H1 (cell line): ENCODE data around the gene CCDC192. TPM values are rescaled to one million over a fixed set of nuclear protein-coding genes. Genes with fewer than 3 reads are reported as not detected.

Experiments
- CTCF ChIA-PET: fragments of 300-600 bp; sonication (Branson Sonifier 250); formaldehyde crosslinking; loops from one replicate; lab custom pipeline; 2021; ENCODE audit not compliant: partially characterized antibody; lab: Charles Lee
- POLR2A ChIA-PET: fragments of 300-600 bp; sonication (Branson Sonifier 250); formaldehyde crosslinking; loops from one replicate; lab custom pipeline; 2021; ENCODE audit warnings: inconsistent platforms; ENCODE audit not compliant: partially characterized antibody; lab: Charles Lee
- DNase-seq, 2 experiments: peaks; one replicate each; pipeline versions ENCODE4 v3.0.0 to v3.0.0-alpha.2; 2010 to 2022; ENCODE audit warnings: low spot score in 2 of 2, low read depth in 1 of 2, mixed read lengths in 1 of 2
- FAIRE-seq: peaks from 2 replicates; lab custom pipeline; 2011; peaks lifted over from hg19 to GRCh38; lab: Jason Lieb, UNC
- H2AFZ ChIP-seq: 2 replicates; pipeline ENCODE4 v1.8.1; 2012; ENCODE audit warnings: low read length, inconsistent platforms
- H2AK5ac ChIP-seq: 2 replicates; pipeline ENCODE4 v1.6.1; 2013; ENCODE audit warnings: low read depth, low read length
- H2BK120ac ChIP-seq: replicated peaks from 2 replicates; pipeline ENCODE3; 2013; ENCODE audit warnings: low read depth, low read length, inconsistent platforms
- H2BK12ac ChIP-seq: 2 replicates; pipeline ENCODE4 v1.6.1; 2013; ENCODE audit warnings: low read depth, low read length
- H2BK15ac ChIP-seq: 2 replicates; pipeline ENCODE4 v1.6.1; 2013; ENCODE audit warnings: low read length
- H2BK20ac ChIP-seq: 2 replicates; pipeline ENCODE4 v1.6.1; 2013; ENCODE audit warnings: low read length
- H2BK5ac ChIP-seq: 2 replicates; pipeline ENCODE4 v1.6.1; 2013; ENCODE audit warnings: low read depth, low read length
- H3K14ac ChIP-seq: 2 replicates; pipeline ENCODE4 v1.6.1; 2013; ENCODE audit warnings: inconsistent platforms; ENCODE audit not compliant: insufficient read length
- H3K18ac ChIP-seq: 2 replicates; pipeline ENCODE4 v1.6.1; 2013; ENCODE audit warnings: low read length; ENCODE audit errors: extremely low read depth
- H3K23ac ChIP-seq: 2 replicates; pipeline ENCODE4 v1.6.1; 2013; ENCODE audit warnings: inconsistent platforms; ENCODE audit not compliant: insufficient read length
- H3K23me2 ChIP-seq: 2 replicates; pipeline ENCODE4 v1.6.1; 2013; ENCODE audit warnings: low read depth, low read length
- H3K27ac ChIP-seq: 2 replicates; pipeline ENCODE4 v1.6.1; 2011; ENCODE audit warnings: low read depth, low read length, inconsistent platforms
- H3K27me3 ChIP-seq, 4 experiments: replicated peaks in 1 of 4; 1 replicate in 1 of 4; 2 replicates in 3 of 4; pipeline versions ENCODE4 v1.6.1 to v1.8.1; 2011 to 2013; ENCODE audit warnings: low read length in 3 of 4, mild to moderate bottlenecking in 3 of 4, inconsistent platforms in 2 of 4, mixed read lengths in 2 of 4, moderate library complexity in 1 of 4; ENCODE audit not compliant: control insufficient read depth in 3 of 4, insufficient read depth in 3 of 4; ENCODE audit errors: extremely low read depth in 1 of 4
- H3K36me3 ChIP-seq, 4 experiments: 2 replicates each; pipeline versions ENCODE4 v1.6.1 to v1.8.1; 2011 to 2013; ENCODE audit warnings: mild to moderate bottlenecking in 4 of 4, low read length in 3 of 4, moderate library complexity in 2 of 4, control low read depth in 1 of 4, inconsistent platforms in 1 of 4; ENCODE audit not compliant: insufficient read depth in 4 of 4, control insufficient read depth in 2 of 4
- H3K4ac ChIP-seq: replicated peaks from 2 replicates; pipeline ENCODE3; 2013; ENCODE audit warnings: low read length, low read depth, mixed read lengths, inconsistent platforms; ENCODE audit not compliant: insufficient read length
- H3K4me1 ChIP-seq, 4 experiments: replicated peaks in 1 of 4; 1 replicate in 1 of 4; 2 replicates in 3 of 4; pipeline versions ENCODE4 v1.6.1 to v1.8.1; 2011 to 2013; ENCODE audit warnings: low read length in 3 of 4, inconsistent platforms in 2 of 4, mixed read lengths in 1 of 4; ENCODE audit not compliant: insufficient read depth in 4 of 4, control insufficient read depth in 3 of 4
- H3K4me2 ChIP-seq, 2 experiments: 2 replicates each; pipeline versions ENCODE4 v1.6.1 to v1.8.1; 2011 to 2013; ENCODE audit warnings: low read depth in 2 of 2, low read length in 2 of 2, control low read depth in 1 of 2, inconsistent platforms in 1 of 2, mild to moderate bottlenecking in 1 of 2; ENCODE audit not compliant: insufficient read depth in 1 of 2
- H3K4me3 ChIP-seq, 4 experiments: fragments of 200-600, 300-600 bp in 1 of 4; sonication (generic), shearing (Covaris generic), sonication (Bioruptor Twin) in 1 of 4; 2 replicates each; pipeline versions ENCODE4 v1.5.1 to v1.8.1; 2011 to 2016; ENCODE audit warnings: low read length in 4 of 4, low read depth in 3 of 4, control low read depth in 2 of 4, inconsistent platforms in 2 of 4, mild to moderate bottlenecking in 2 of 4, mixed read lengths in 1 of 4, moderate library complexity in 1 of 4; ENCODE audit not compliant: insufficient read depth in 2 of 4; ENCODE audit errors: extremely low read depth in 1 of 4
- H3K56ac ChIP-seq: replicated peaks from 2 replicates; pipeline ENCODE3; 2013; ENCODE audit warnings: low read depth, mild to moderate bottlenecking, mixed read lengths, low read length, inconsistent platforms; ENCODE audit not compliant: insufficient read length
- H3K79me1 ChIP-seq: 2 replicates; pipeline ENCODE4 v1.6.1; 2013; ENCODE audit warnings: low read depth, low read length, control low read depth
- H3K79me2 ChIP-seq, 2 experiments: 2 replicates each; pipeline versions ENCODE4 v1.6.1 to v1.8.1; 2012 to 2013; ENCODE audit warnings: low read length in 2 of 2, mild to moderate bottlenecking in 2 of 2, inconsistent platforms in 1 of 2; ENCODE audit not compliant: insufficient read depth in 2 of 2, control insufficient read depth in 1 of 2
- H3K9ac ChIP-seq, 4 experiments: replicated peaks in 1 of 4; 1 replicate in 1 of 4; 2 replicates in 3 of 4; pipeline versions ENCODE4 v1.6.1 to v1.8.1; 2011 to 2013; ENCODE audit warnings: low read depth in 3 of 4, low read length in 3 of 4, control low read depth in 2 of 4, mild to moderate bottlenecking in 2 of 4, moderate library complexity in 2 of 4, inconsistent platforms in 1 of 4; ENCODE audit errors: extremely low read depth in 1 of 4
- H3K9me3 ChIP-seq, 2 experiments: 2 replicates each; pipeline versions ENCODE4 v1.6.1 to v1.8.1; 2012 to 2013; ENCODE audit warnings: mild to moderate bottlenecking in 2 of 2, moderate library complexity in 2 of 2, control low read depth in 1 of 2, inconsistent platforms in 1 of 2, low read depth in 1 of 2, low read length in 1 of 2, mixed read lengths in 1 of 2; ENCODE audit not compliant: insufficient read depth in 2 of 2
- H4K20me1 ChIP-seq, 2 experiments: replicated peaks in 1 of 2; 2 replicates each; pipeline versions ENCODE3 to v1.8.1; 2011 to 2013; ENCODE audit warnings: inconsistent platforms in 2 of 2, low read length in 2 of 2, mild to moderate bottlenecking in 1 of 2; ENCODE audit not compliant: insufficient read depth in 2 of 2, control insufficient read depth in 1 of 2
- H4K5ac ChIP-seq: 2 replicates; pipeline ENCODE4 v1.6.1; 2013; ENCODE audit warnings: low read length, low read depth, mixed read lengths, inconsistent platforms; ENCODE audit not compliant: insufficient read length
- H4K8ac ChIP-seq: 2 replicates; pipeline ENCODE4 v1.8.0; 2013; ENCODE audit warnings: mild to moderate bottlenecking, moderate library complexity, low read length, inconsistent platforms; ENCODE audit not compliant: insufficient read depth; ENCODE audit errors: extremely low read depth
- H4K91ac ChIP-seq: replicated peaks from 2 replicates; pipeline ENCODE3; 2013; ENCODE audit warnings: low read length, mixed read lengths, inconsistent platforms; ENCODE audit not compliant: insufficient read length
- BCL11A ChIP-seq, 2 experiments: IDR thresholded peaks; one replicate each; pipeline ENCODE4 v1.6.1; 2011; ENCODE audit warnings: low read depth in 2 of 2, low read length in 2 of 2, mild to moderate bottlenecking in 2 of 2
- CEBPB ChIP-seq: IDR thresholded peaks from 2 replicates; pipeline ENCODE4 v1.6.1; 2012; ENCODE audit warnings: low read depth, low read length
- EGR1 ChIP-seq: IDR thresholded peaks from 2 replicates; pipeline ENCODE4 v1.6.1; 2011; ENCODE audit warnings: low read depth, low read length, borderline replicate concordance
- NRF1 ChIP-seq: IDR thresholded peaks from 2 replicates; pipeline ENCODE4 v1.6.1; 2011; ENCODE audit warnings: mild to moderate bottlenecking, low read depth, low read length, improper control_type of control experiment
- RNF2 ChIP-seq: fragments of 200-900, 300-1000 bp; sonication (generic); IDR thresholded peaks from 2 replicates; pipeline ENCODE4 v1.7.1; 2016; ENCODE audit warnings: borderline replicate concordance, low read depth, mild to moderate bottlenecking, antibody characterized with exemption, low read length; ENCODE audit not compliant: poor library complexity, severe bottlenecking; ENCODE audit errors: missing control alignments
- RXRA ChIP-seq: IDR thresholded peaks from 2 replicates; pipeline ENCODE4 v1.6.1; 2011; ENCODE audit warnings: low read depth, mild to moderate bottlenecking, low read length, moderate library complexity; ENCODE audit not compliant: insufficient read depth
- SIRT6 ChIP-seq: IDR thresholded peaks from one replicate; pipeline ENCODE4 v1.7.1; 2012; ENCODE audit warnings: low read length, inconsistent platforms
- TAF7 ChIP-seq: optimal IDR thresholded peaks from 2 replicates; pipeline ENCODE3; 2011; ENCODE audit warnings: low read depth, mild to moderate bottlenecking, inconsistent platforms, low read length, moderate library complexity, borderline replicate concordance
- USF2 ChIP-seq: IDR thresholded peaks from 2 replicates; pipeline ENCODE4 v1.6.1; 2011; ENCODE audit warnings: low read length, improper control_type of control experiment
- polyA plus RNA-seq, 7 experiments: library from polyadenylated mRNA; depleted of rRNA in 3 of 7; stranded (reverse) in 5 of 7; unstranded in 2 of 7; fragments of >200 nt in 5 of 7; fragments of 200-250 nt in 2 of 7; gene quantifications; 1 replicate in 5 of 7; 2 replicates in 1 of 7; 4 replicates in 1 of 7; pipeline versions ENCODE4 v1.2.1 to v1.2.3, GENCODE V29; 2011 to 2013; ENCODE audit warnings: missing spikeins in 2 of 7, mixed read lengths in 2 of 7
- total RNA-seq: library from RNA; stranded (reverse); fragmentation: NEBNext Ultra II Directional; extraction: Animal tissue kit (Norgen Biotek cat#: 25700); gene quantifications from 2 replicates; pipeline ENCODE4 v1.2.1, GENCODE V29; 2021

CCDC192 gene
- total and polyA plus RNA-seq, 2 of the 8 experiments (the other 6 are each of a cell fraction or from before 2014, with no cell fraction given) = 0.61 TPM; not detected in 1

- Histone ChIP-seq H3K23ac (no peak overlapping the region), H3K4me3 (no peak overlapping the region), H3K79me2 (no peaks in the 10 kb centered on the region), H3K56ac (no peak overlapping the region), H3K18ac (no peak overlapping the region), H3K4ac (no peak overlapping the region), H2AFZ (no peak overlapping the region), H3K4me1 (no peaks in the 10 kb centered on the region), H4K5ac (no peak overlapping the region), H3K79me1 (no peaks in the 10 kb centered on the region), H2BK12ac (no peak overlapping the region), H3K27ac (peak overlapping the region; percentile 27; the same call in 1 of the 2 replicates), H2BK15ac (no peak overlapping the region), H3K9me3 (no peaks in the 10 kb centered on the region), H2BK120ac (no peak overlapping the region), H3K36me3 (no peaks in the 10 kb centered on the region), H2BK5ac (no peak overlapping the region), H3K4me2 (no peak overlapping the region), H3K27me3 (no peaks in the 10 kb centered on the region), H2AK5ac (no peak overlapping the region), H3K9ac (no peak overlapping the region), H2BK20ac (no peak overlapping the region), H3K14ac (no peak overlapping the region), H3K23me2 (no peaks in the 10 kb centered on the region; the same call in 1 of the 2 replicates), H4K8ac (no peak overlapping the region), H4K20me1 (no peaks in the 10 kb centered on the region), H4K91ac (no peak overlapping the region)
- FAIRE-seq = no peak
- no peak for DNase-seq
- POLR2A ChIA-PET = no interaction called here
- CTCF ChIA-PET = interaction anchor here (0.6 to 1.8 kb wide), 6 partner anchors 15 to 356 kb away, joined by 3 to 4 read pairs (median 3); no protein-coding TSS in a partner anchor
- TF ChIP-seq CEBPB (no peak), SIRT6 (no peak), USF2 (no peak), TAF7 (no peak), RXRA (no peak), EGR1 (no peak), NRF1 (no peak), RNF2 (no peak), BCL11A (IDR thresholded peaks at IDR 0.05; ENCODE audit: low read depth in 2 of 2, low read length in 2 of 2) (no peak)
Observed at GRCh38 chr5:127919818-127920217, 216.6 kb downstream of the CCDC192 start.
